Loucy (cell line): ENCODE data around the gene CAMK1D.

ENCODE experiments used
- H2AFZ ChIP-seq: fragments of 200-600 bp; sonication (generic); 2 replicates; pipeline ENCODE4 v1.6.0; 2016; ENCODE audit warnings: antibody characterized with exemption, mild to moderate bottlenecking, low read length, moderate library complexity
- H3F3A ChIP-seq: fragments of 200-600 bp; 2 replicates; pipeline ENCODE4 v1.6.0; 2016; ENCODE audit warnings: antibody characterized with exemption, low read depth, mild to moderate bottlenecking
- H3K27me3 ChIP-seq: fragments of 200-600 bp; sonication (generic); 2 replicates; pipeline ENCODE4 v1.6.1; 2014; ENCODE audit warnings: low read length, mild to moderate bottlenecking; ENCODE audit not compliant: insufficient read depth, poor library complexity, severe bottlenecking
- H3K36me3 ChIP-seq: fragments of 200-600 bp; sonication (generic); 2 replicates; pipeline ENCODE4 v1.6.1; 2016; ENCODE audit warnings: low read length; ENCODE audit not compliant: insufficient read depth
- H3K4me1 ChIP-seq: fragments of 200-600 bp; sonication (generic); 2 replicates; pipeline ENCODE4 v1.5.1; 2014; ENCODE audit warnings: low read length, mild to moderate bottlenecking; ENCODE audit not compliant: insufficient read depth, poor library complexity, severe bottlenecking
- H3K4me2 ChIP-seq: fragments of 200-600 bp; sonication (generic); 2 replicates; pipeline ENCODE4 v1.6.0; 2014; ENCODE audit warnings: antibody characterized with exemption, low read length, low read depth, mild to moderate bottlenecking; ENCODE audit not compliant: poor library complexity, severe bottlenecking
- H3K4me3 ChIP-seq: fragments of 200-600 bp; sonication (generic); 2 replicates; pipeline ENCODE4 v1.5.1; 2014; ENCODE audit warnings: low read length, mild to moderate bottlenecking, mixed read lengths; ENCODE audit not compliant: poor library complexity, severe bottlenecking
- H3K79me2 ChIP-seq: fragments of 200-600 bp; sonication (generic); 2 replicates; pipeline ENCODE4 v1.6.1; 2014; ENCODE audit warnings: low read length; ENCODE audit not compliant: insufficient read depth
- H3K9ac ChIP-seq: fragments of 200-600 bp; sonication (generic); 2 replicates; pipeline ENCODE4 v1.6.0; 2014; ENCODE audit warnings: mild to moderate bottlenecking, low read depth, low read length, moderate library complexity; ENCODE audit not compliant: poor library complexity, severe bottlenecking
- H3K9me2 ChIP-seq: fragments of 200-600 bp; sonication (generic); replicated peaks from 2 replicates; pipeline ENCODE4 v1.6.1; 2016; ENCODE audit warnings: low read depth, low read length, mixed read lengths
- H3K9me3 ChIP-seq: fragments of 200-600 bp; sonication (generic); 2 replicates; pipeline ENCODE4 v1.6.1; 2014; ENCODE audit warnings: mild to moderate bottlenecking, antibody characterized with exemption, low read length, low read depth; ENCODE audit not compliant: insufficient read depth
- H4K20me1 ChIP-seq: fragments of 200-600 bp; sonication (generic); 2 replicates; pipeline ENCODE4 v1.6.0; 2014; ENCODE audit warnings: antibody characterized with exemption, low read length, mild to moderate bottlenecking; ENCODE audit not compliant: insufficient read depth, poor library complexity, severe bottlenecking
- CTCF ChIP-seq: fragments of 200-600 bp; sonication (generic); conservative IDR thresholded peaks from 2 replicates; pipeline ENCODE4 v1.5.1; 2014; ENCODE audit warnings: mild to moderate bottlenecking, antibody characterized with exemption, low read length
- EZH2phosphoT487 ChIP-seq: fragments of 200-600 bp; IDR thresholded peaks from 2 replicates; pipeline ENCODE4 v1.6.1; 2018; ENCODE audit warnings: antibody characterized with exemption, mild to moderate bottlenecking, moderate library complexity, borderline replicate concordance

The CAMK1D gene

GRCh38 chr10:12628964-12629766 lies 279.8 kb downstream of the CAMK1D start:
- Histone ChIP-seq H3K4me1 (no peaks in the 10 kb centered on the region), H2AFZ (no peak overlapping the region), H3K4me3 (no peak overlapping the region), H3K9ac (no peak overlapping the region), H3F3A (no peaks in the 10 kb centered on the region), H3K79me2 (no peaks in the 10 kb centered on the region), H3K9me2 (no peaks in the 10 kb centered on the region), H3K9me3 (no peaks in the 10 kb centered on the region), H4K20me1 (no peaks in the 10 kb centered on the region), H3K4me2 (no peak overlapping the region), H3K27me3 (no peaks in the 10 kb centered on the region), H3K36me3 (no peaks in the 10 kb centered on the region)
- TF ChIP-seq EZH2phosphoT487 (no peak), CTCF (no peak)

- TF ChIP-seq CTCF: no peak
- TF ChIP-seq EZH2phosphoT487: no peak
- no peaks in the 10 kb centered on the region for H3K9me3 ChIP-seq
- no peaks in the 10 kb centered on the region for H3K79me2 ChIP-seq
- H3K9me2 ChIP-seq: no peaks in the 10 kb centered on the region
- no peaks in the 10 kb centered on the region for H4K20me1 ChIP-seq
- no peak overlapping the region for H3K4me2 ChIP-seq
- no peaks in the 10 kb centered on the region for H3K4me1 ChIP-seq
- no peaks in the 10 kb centered on the region for H3K27me3 ChIP-seq
- H3K9ac ChIP-seq: no peak overlapping the region
- H3K36me3 ChIP-seq: no peaks in the 10 kb centered on the region
- H3K4me3 ChIP-seq: no peak overlapping the region
- H2AFZ ChIP-seq: no peak overlapping the region
- H3F3A ChIP-seq: no peaks in the 10 kb centered on the region
Measured at GRCh38 chr10:12629767-12630165, 280.4 kb downstream of the CAMK1D start.

DNA sequence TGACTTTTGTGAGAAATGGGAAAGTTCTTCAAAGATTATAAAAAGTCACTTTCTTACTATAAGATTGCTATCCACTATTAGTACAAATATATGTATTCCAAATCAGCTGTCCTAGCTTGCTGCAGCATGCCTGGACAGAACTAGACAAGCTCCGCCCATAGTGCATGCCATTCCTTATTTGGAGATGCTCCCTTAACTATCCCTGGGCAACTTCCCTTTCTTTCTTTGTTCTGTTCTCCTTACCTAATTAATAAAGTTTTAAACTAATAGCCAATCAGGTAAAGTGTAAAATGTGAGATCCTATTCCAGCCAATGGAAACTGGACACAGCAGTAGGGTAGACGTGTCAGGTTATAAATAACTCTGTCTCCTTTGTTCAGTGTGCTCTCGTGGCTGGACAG lies 281.9 kb downstream of the CAMK1D start:
- Histone ChIP-seq H3K4me1 (no peaks in the 10 kb centered on the region), H3K9ac (no peak overlapping the region), H3K4me3 (no peak overlapping the region), H3K79me2 (no peaks in the 10 kb centered on the region), H3K36me3 (no peaks in the 10 kb centered on the region), H2AFZ (no peak overlapping the region), H3K27me3 (no peaks in the 10 kb centered on the region), H3K9me3 (no peaks in the 10 kb centered on the region), H4K20me1 (no peaks in the 10 kb centered on the region), H3K9me2 (no peaks in the 10 kb centered on the region), H3F3A (no peaks in the 10 kb centered on the region), H3K4me2 (no peak overlapping the region)
- TF ChIP-seq EZH2phosphoT487 (no peak), CTCF (no peak)
